Prostate gland (tissue), 2 donors: ENCODE data around the gene MIOX. TPM values are rescaled to one million over a fixed set of nuclear protein-coding genes. Genes with fewer than 3 reads are reported as not detected.

Source experiments
- DNase-seq: peaks from one replicate; pipeline ENCODE4 v3.0.0-alpha.2; 2019; ENCODE audit warnings: low spot score
- H3K27ac ChIP-seq, 2 donors: fragments of 200-600 bp; sonication (generic); 2 replicates each; pipeline ENCODE4 v1.5.1; 2017 to 2019
- H3K27me3 ChIP-seq: fragments of 200-600 bp; sonication (generic); replicated peaks from 2 replicates; pipeline ENCODE4 v1.5.1; 2019; ENCODE audit not compliant: insufficient read depth
- H3K36me3 ChIP-seq, 2 donors: fragments of 200-600 bp; sonication (generic); 1 replicate in 1 of 2; 2 replicates in 1 of 2; pipeline versions ENCODE4 v1.5.1 to v1.8.1; 2017 to 2019
- H3K4me1 ChIP-seq: fragments of 200-600 bp; sonication (generic); replicated peaks from 2 replicates; pipeline ENCODE4 v1.5.1; 2019
- H3K4me3 ChIP-seq, 2 donors: fragments of 200-600 bp; sonication (generic); 2 replicates each; pipeline ENCODE4 v1.5.1; 2017 to 2019
- H3K9me3 ChIP-seq: fragments of 200-600 bp; sonication (generic); 2 replicates; pipeline ENCODE4 v1.5.1; 2017
- POLR2A ChIP-seq: fragments of 450-650 bp; IDR thresholded peaks from one replicate; pipeline ENCODE4 v1.6.1; 2016; ENCODE audit warnings: antibody characterized with exemption, mild to moderate bottlenecking
- POLR2AphosphoS5 ChIP-seq: sonication (generic); formaldehyde crosslinking; IDR thresholded peaks from one replicate; pipeline ENCODE4 v1.6.1; 2017; ENCODE audit warnings: antibody characterized with exemption
- WGBS: methylation state at CpG from one replicate; pipeline ENCODE4 v1.1.5; 2018; 5-methylcytosine and 5-hydroxymethylcytosine counted together
- intact Hi-C: fragments of 100-400 bp; cut with DNase I; formaldehyde crosslinking; loops from one replicate; pipeline ENCODE4 v1.14.2; 2022
- total RNA-seq, 2 donors: library from RNA; depleted of rRNA; stranded (reverse); fragments of >200 nt; gene quantifications; one replicate each; pipeline ENCODE4 v1.1.0, GENCODE V29; 2016
- TF ChIP-seq, protein P1 (sequence below), 4 experiments: fragments of 200-600 bp in 2 of 4; fragments of 450-650 bp in 2 of 4; sonication (generic) in 2 of 4; IDR thresholded peaks; 1 replicate in 3 of 4; 2 replicates in 1 of 4; pipeline ENCODE4 v1.5.1; 2016 to 2019; ENCODE audit warnings: antibody characterized with exemption in 4 of 4, mild to moderate bottlenecking in 2 of 4, moderate library complexity in 2 of 4

Gene MIOX
- total RNA-seq, 2 donors from 2014 or later = not detected

DNA sequence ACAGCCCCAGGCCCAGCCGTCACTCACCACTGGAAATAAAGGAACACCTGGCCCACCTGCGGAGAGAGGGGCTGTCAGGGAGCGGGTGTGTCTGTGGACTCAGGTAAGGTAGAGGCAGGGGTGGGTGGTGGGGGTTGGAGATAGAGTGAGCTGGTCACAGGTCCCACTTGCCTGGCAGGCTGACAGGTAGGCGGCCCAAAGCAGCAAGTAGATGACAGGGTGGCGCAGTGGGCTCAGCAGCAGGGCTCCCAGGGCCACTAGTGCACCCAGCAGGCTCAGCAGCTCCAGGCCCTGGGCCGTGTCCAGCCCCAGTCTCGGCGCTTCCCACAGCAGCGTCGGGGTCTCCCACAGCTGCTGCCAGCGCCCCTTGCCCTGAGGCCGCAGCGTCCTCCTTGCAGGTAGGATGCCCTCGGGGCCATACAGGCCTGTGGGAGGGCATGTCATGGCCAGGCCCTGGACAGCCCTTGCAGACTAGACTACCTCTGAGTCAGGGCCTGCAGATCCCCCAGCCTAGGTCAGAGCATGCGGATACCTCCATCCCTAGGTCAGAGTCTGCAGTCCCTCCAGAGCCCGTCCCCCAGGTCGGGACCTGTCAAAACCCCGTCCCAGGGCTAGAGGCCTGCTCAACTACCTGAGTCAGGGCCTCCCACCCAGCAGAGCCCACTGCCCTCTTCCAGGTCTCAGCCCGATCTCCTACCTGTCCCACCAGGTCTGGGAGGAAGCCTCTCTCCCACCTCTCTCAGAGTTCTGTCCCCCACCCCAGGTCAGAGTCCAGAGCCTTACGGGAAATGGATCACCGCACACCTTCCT is 20.2 kb downstream of the MIOX start:
- WGBS = 22% methylated on average over 21 of the region's 21 CpGs

DNA sequence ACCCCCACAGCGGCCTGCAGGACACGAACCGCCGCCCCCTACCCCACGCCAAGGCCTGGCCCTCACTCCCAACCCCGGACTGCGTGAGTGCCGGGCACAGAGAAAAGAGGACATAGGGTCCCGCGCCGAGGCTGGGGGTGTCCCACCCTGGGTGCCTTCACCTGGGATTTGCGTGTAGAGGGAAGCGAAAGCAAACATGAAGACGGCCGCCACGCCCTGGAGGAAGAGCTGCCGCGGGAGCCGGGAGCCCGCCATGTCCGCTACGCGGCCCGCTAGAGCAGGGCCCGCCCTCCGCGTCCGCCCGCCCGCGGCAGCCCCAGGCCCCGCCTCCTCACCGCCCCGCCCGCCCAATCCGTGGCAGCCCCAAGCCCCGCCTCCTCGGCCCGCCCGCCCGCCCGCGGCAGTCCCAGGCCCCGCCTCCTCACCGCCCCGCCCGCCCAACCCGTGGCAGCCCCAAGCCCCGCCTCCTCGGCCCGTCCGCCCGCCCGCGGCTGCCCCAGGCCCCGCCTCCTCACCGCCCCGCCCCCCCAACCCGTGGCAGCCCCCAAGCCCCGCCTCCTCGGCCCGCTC is 20.8 kb downstream of the MIOX start, which contains the start of gene LMF2:
Gene LMF2, minus strand, starts transcription at position 282 of the 570 bp plus-strand sequence. Its CDS starts 27 bp downstream, at position 255.
- peaks cover 0 to 14% of the 10 kb centered on the region in 2 donors for H3K36me3 ChIP-seq
- H3K4me1 ChIP-seq = peaks cover 14% of the 10 kb centered on the region
- TF ChIP-seq, protein P1, sequence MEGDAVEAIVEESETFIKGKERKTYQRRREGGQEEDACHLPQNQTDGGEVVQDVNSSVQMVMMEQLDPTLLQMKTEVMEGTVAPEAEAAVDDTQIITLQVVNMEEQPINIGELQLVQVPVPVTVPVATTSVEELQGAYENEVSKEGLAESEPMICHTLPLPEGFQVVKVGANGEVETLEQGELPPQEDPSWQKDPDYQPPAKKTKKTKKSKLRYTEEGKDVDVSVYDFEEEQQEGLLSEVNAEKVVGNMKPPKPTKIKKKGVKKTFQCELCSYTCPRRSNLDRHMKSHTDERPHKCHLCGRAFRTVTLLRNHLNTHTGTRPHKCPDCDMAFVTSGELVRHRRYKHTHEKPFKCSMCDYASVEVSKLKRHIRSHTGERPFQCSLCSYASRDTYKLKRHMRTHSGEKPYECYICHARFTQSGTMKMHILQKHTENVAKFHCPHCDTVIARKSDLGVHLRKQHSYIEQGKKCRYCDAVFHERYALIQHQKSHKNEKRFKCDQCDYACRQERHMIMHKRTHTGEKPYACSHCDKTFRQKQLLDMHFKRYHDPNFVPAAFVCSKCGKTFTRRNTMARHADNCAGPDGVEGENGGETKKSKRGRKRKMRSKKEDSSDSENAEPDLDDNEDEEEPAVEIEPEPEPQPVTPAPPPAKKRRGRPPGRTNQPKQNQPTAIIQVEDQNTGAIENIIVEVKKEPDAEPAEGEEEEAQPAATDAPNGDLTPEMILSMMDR (IDR thresholded peaks at IDR 0.05) = peak in 2 of 4 experiments; percentile 6 to 18
- TF ChIP-seq POLR2A = peak; percentile 62
- no peak for TF ChIP-seq POLR2AphosphoS5
- peak within 1 kb of the TSS; percentile 89 to 90 for H3K27ac ChIP-seq
- H3K9me3 ChIP-seq = no peaks in the 10 kb centered on the region
- 1% methylated on average over 25 of the region's 62 CpGs for WGBS
- H3K4me3 ChIP-seq = peak within 1 kb of the TSS; percentile 85 to 96
- H3K27me3 ChIP-seq = no peaks in the 10 kb centered on the region
- DNase-seq = peak; percentile 85
- intact Hi-C loops = no loop called here

More for the DNA sequence above, 20.2 kb downstream of the MIOX start:
- peak overlapping the region; percentile 85 to 96 for H3K4me3 ChIP-seq
- H3K27me3 ChIP-seq = no peaks in the 10 kb centered on the region
- intact Hi-C loops = no loop called here
- DNase-seq = no peak
- H3K27ac ChIP-seq = peak overlapping the region; percentile 74 to 90
- H3K4me1 ChIP-seq = peaks cover 14% of the 10 kb centered on the region
- H3K36me3 ChIP-seq = peaks cover 0 to 14% of the 10 kb centered on the region in 2 donors
- no peaks in the 10 kb centered on the region for H3K9me3 ChIP-seq
- TF ChIP-seq POLR2A (no peak), POLR2AphosphoS5 (no peak)
- TF ChIP-seq, protein P1 (IDR thresholded peaks at IDR 0.05) = no peak

DNA sequence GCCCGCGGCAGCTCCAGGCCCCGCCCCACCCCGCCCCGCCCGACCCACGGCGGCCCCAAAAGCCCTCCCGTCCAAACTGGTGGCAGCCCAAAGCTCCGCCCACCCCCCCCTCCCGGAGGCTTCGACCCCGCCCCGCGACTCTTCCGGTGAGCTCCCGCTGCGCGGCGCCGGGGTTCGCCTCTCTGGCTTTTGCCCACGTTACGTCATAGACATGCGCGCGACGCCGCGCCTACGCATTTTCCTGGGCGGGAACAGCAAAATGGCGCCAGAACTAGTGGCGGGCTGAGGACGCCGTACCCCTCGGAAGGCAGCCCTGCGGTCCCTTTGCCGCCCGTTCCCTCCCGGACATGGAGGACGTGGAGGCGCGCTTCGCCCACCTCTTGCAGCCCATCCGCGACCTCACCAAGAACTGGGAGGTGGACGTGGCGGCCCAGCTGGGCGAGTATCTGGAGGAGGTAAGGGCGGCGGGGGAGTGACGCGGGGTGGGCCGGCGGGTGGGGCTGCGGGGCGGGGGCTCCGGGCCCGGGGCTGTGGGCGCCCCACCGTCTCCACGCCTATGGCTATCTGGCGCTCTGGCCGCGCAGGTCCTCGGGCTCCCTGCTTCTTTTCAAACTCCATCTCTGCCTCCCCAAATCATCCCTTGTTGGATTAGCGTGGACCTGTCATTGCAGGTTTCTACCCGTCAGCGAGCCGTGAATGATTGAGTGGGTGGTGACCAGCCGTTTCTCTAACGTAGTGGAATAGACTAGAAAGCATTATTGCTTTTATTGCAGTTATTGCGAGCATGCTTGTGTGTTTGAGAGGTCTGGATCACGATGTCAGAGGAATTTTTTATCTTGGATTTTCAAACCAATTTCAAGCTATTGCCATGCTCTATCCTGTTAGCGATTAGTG is 21.6 kb downstream of the MIOX start, which contains the start of gene NCAPH2:
Gene NCAPH2, plus strand, starts transcription at position 234 of the 894 bp plus-strand sequence. Its CDS starts 114 bp downstream, at position 348.
- DNase-seq = peak; percentile 95
- peak within 1 kb of the TSS; percentile 89 to 90 for H3K27ac ChIP-seq

DNA sequence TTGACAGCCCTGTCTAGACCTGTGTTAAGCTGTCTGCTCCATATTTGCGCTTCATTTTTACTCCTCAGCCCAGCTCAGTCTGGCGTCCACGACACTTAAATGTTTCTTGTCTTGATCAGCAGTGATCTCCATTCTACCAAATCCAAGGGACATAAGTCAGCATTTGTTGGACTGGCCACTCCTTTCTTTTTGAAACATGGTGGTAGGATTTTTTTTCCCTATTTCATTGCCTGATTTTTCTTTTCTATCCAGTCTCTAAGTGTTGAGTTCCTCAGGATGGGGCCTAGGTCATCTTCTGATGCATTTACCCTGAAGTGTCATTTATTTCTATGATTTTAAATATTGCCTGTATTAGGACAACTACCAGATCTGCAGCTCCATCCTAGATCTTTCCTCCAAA is 22.2 kb downstream of the MIOX start:
- WGBS = 13% methylated on average over 3 of the region's 3 CpGs
- peak overlapping the region; percentile 51 to 73 for H3K4me3 ChIP-seq

More for the DNA sequence above, 21.6 kb downstream of the MIOX start, which contains the start of gene NCAPH2:
- WGBS = 1% methylated on average over 67 of the region's 76 CpGs
- peak; percentile 99 for TF ChIP-seq POLR2AphosphoS5
- TF ChIP-seq, protein P1 (IDR thresholded peaks at IDR 0.05) = peak in 1 of 4 experiments; percentile 47
- TF ChIP-seq POLR2A = peak; percentile 79
- H3K9me3 ChIP-seq = no peaks in the 10 kb centered on the region
- peaks cover 14% of the 10 kb centered on the region for H3K4me1 ChIP-seq
- H3K4me3 ChIP-seq = peak within 1 kb of the TSS; percentile 85 to 96
- no peaks in the 10 kb centered on the region for H3K27me3 ChIP-seq
- peaks cover 0 to 14% of the 10 kb centered on the region in 2 donors for H3K36me3 ChIP-seq
- intact Hi-C loops = no loop called here

More for the DNA sequence above, 22.2 kb downstream of the MIOX start:
- no peak for DNase-seq
- TF ChIP-seq, protein P1 (IDR thresholded peaks at IDR 0.05) = no peak
- TF ChIP-seq POLR2AphosphoS5 (no peak), POLR2A (no peak)
- no peaks in the 10 kb centered on the region for H3K9me3 ChIP-seq
- H3K27ac ChIP-seq = peak overlapping the region; percentile 85 to 89
- H3K27me3 ChIP-seq = no peaks in the 10 kb centered on the region
- intact Hi-C loops = no loop called here
- peaks cover 0 to 14% of the 10 kb centered on the region in 2 donors for H3K36me3 ChIP-seq
- peaks cover 14% of the 10 kb centered on the region for H3K4me1 ChIP-seq
